ENCODE results near the gene ZBTB1. TPM values are rescaled to one million over a fixed set of nuclear protein-coding genes. Genes with fewer than 3 reads are reported as not detected.

The ZBTB1 gene
- total and polyA plus RNA-seq, 2 donors (not counting 1 experiment from before 2014, with no cell fraction given), result 52.8 to 108 TPM

DNA sequence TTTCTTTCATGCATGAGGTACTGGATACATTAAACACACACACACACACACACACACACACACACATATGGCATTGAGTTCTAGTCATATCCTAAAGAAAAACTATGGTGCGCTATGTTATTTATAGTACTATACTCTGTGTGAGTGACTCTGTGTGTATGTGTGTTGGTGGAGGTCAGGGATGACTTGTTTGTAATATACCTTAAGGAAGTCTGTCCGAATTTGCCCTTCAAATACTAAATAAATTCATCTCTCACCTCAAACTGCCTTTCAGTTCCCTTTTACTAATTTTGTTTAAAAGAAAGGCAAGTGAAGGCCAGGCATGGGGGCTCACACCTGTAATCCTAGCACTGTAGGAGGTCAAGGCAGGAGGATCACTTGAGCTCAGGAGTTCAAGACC is 41.4 kb upstream of the ZBTB1 start:
- no peaks in the 10 kb centered on the region for H4K20me1 ChIP-seq (ENCODE audit: control insufficient read depth, insufficient read depth, low read length, poor library complexity, severe bottlenecking)
- no peak overlapping the region for H3K27ac ChIP-seq (ENCODE audit: low read length in 2 of 2)
- POLR2A ChIA-PET, result interaction anchor here (0.6 to 1.9 kb wide), 4 partner anchors 9 to 380 kb away, joined by 4 to 7 read pairs (median 6); no protein-coding TSS in a partner anchor
- ATAC-seq (ENCODE audit: low read depth) (peak; percentile 25), DNase-seq (peak; percentile 51)
- no CpG with 5 or more reads among the region's 2 CpGs for WGBS (ENCODE audit: insufficient coverage)
- peaks cover 68% of the 10 kb centered on the region for H3K4me1 Mint-ChIP-seq
- no peaks in the 10 kb centered on the region for H3K9me3 Mint-ChIP-seq (ENCODE audit: insufficient read depth)
- peak overlapping the region; percentile 26 for H3K4me2 ChIP-seq (replicated peaks; ENCODE audit: low read depth, low read length, poor library complexity, severe bottlenecking)
- H3K79me2 ChIP-seq (ENCODE audit: control insufficient read depth, insufficient read depth, low read length), result no peaks in the 10 kb centered on the region
- peaks cover 0 to 7% of the 10 kb centered on the region in 2 experiments for H3K36me3 ChIP-seq (replicated peaks in 1 of 2; ENCODE audit: control extremely low read depth in 1 of 2, control insufficient read depth in 1 of 2, extremely low read depth in 1 of 2, insufficient read depth in 2 of 2, low read length in 1 of 2)
- CTCF ChIA-PET, result interaction anchor here (2.0 to 4.1 kb wide), 3 partner anchors 16 to 48 kb away, joined by 8 to 38 read pairs (median 17); no protein-coding TSS in a partner anchor
- no peak overlapping the region for H2AFZ ChIP-seq (ENCODE audit: insufficient read depth, low read depth, low read length, poor library complexity, severe bottlenecking)
- no peak overlapping the region for H3K4me3 ChIP-seq (ENCODE audit: control extremely low read depth in 1 of 5, extremely low read depth in 1 of 5, insufficient read depth in 1 of 5, low read depth in 2 of 5, low read length in 4 of 5)
- TF ChIP-seq EZH2 (IDR thresholded peaks at IDR 0.05; ENCODE audit: borderline replicate concordance, insufficient read depth, low read depth, low read length, poor library complexity, severe bottlenecking), result no peak
- TF ChIP-seq, protein P1, sequence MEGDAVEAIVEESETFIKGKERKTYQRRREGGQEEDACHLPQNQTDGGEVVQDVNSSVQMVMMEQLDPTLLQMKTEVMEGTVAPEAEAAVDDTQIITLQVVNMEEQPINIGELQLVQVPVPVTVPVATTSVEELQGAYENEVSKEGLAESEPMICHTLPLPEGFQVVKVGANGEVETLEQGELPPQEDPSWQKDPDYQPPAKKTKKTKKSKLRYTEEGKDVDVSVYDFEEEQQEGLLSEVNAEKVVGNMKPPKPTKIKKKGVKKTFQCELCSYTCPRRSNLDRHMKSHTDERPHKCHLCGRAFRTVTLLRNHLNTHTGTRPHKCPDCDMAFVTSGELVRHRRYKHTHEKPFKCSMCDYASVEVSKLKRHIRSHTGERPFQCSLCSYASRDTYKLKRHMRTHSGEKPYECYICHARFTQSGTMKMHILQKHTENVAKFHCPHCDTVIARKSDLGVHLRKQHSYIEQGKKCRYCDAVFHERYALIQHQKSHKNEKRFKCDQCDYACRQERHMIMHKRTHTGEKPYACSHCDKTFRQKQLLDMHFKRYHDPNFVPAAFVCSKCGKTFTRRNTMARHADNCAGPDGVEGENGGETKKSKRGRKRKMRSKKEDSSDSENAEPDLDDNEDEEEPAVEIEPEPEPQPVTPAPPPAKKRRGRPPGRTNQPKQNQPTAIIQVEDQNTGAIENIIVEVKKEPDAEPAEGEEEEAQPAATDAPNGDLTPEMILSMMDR (IDR thresholded peaks at IDR 0.05), result no peak
- no peaks in the 10 kb centered on the region for H3K27me3 ChIP-seq (replicated peaks in 1 of 4; ENCODE audit: control extremely low read depth in 1 of 4, control insufficient read depth in 3 of 4, insufficient read depth in 4 of 4, low read length in 3 of 4)
- H3K9me3 ChIP-seq (ENCODE audit: control extremely low read depth in 1 of 3, control insufficient read depth in 2 of 3, insufficient read depth in 1 of 3, low read length in 2 of 3), result no peaks in the 10 kb centered on the region
- intact Hi-C loops (cut with micrococcal nuclease), result no loop called here
- H3K9ac ChIP-seq (ENCODE audit: low read length), result no peak overlapping the region
- peak overlapping the region; percentile 42 for H3K4me3 Mint-ChIP-seq
- H3K27ac Mint-ChIP-seq, result no peak overlapping the region
- peaks cover 36 to 38% of the 10 kb centered on the region in 2 donors for H3K4me1 ChIP-seq (ENCODE audit: control insufficient read depth in 2 of 2, insufficient read depth in 2 of 2, low read length in 2 of 2)
- no peaks in the 10 kb centered on the region for H3K27me3 Mint-ChIP-seq

DNA sequence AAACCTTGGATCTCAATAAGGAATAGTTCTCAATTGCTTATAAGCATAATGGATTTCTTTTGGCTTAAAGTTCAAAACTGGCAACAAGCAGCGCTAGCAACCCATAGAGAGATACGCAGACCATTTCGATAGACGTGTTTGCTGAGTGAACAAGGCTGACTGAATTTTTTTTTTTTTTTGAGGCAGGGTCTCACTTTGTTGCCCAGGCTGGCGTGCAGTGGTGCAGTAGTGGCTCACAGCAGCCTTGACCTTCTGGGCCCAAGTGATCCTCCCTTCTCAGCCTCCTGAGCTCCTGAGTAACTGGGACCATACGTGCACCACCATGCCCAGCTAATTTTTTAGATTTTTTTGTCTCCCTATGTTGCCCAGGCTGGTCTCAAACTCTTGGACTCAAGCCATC is 40.7 kb upstream of the ZBTB1 start:
- H3K36me3 ChIP-seq (replicated peaks in 1 of 2; ENCODE audit: control extremely low read depth in 1 of 2, control insufficient read depth in 1 of 2, extremely low read depth in 1 of 2, insufficient read depth in 2 of 2, low read length in 1 of 2), result peaks cover 0 to 7% of the 10 kb centered on the region in 2 experiments
- H3K9ac ChIP-seq (ENCODE audit: low read length), result no peak overlapping the region
- ATAC-seq (ENCODE audit: low read depth), result no peak
- no peak overlapping the region for H3K27ac ChIP-seq (ENCODE audit: low read length in 2 of 2)
- 100% methylated on average over 6 of the region's 6 CpGs for WGBS (ENCODE audit: insufficient coverage)
- Mint-ChIP-seq H3K4me3 (peak overlapping the region; percentile 86), H3K27me3 (no peaks in the 10 kb centered on the region), H3K27ac (peak overlapping the region; percentile 26), H3K4me1 (peaks cover 68% of the 10 kb centered on the region), H3K9me3 (ENCODE audit: insufficient read depth) (no peaks in the 10 kb centered on the region)
- no peaks in the 10 kb centered on the region for H3K27me3 ChIP-seq (replicated peaks in 1 of 4; ENCODE audit: control extremely low read depth in 1 of 4, control insufficient read depth in 3 of 4, insufficient read depth in 4 of 4, low read length in 3 of 4)
- H4K20me1 ChIP-seq (ENCODE audit: control insufficient read depth, insufficient read depth, low read length, poor library complexity, severe bottlenecking), result no peaks in the 10 kb centered on the region
- H3K79me2 ChIP-seq (ENCODE audit: control insufficient read depth, insufficient read depth, low read length), result no peaks in the 10 kb centered on the region
- H3K4me3 ChIP-seq (ENCODE audit: control extremely low read depth in 1 of 5, extremely low read depth in 1 of 5, insufficient read depth in 1 of 5, low read depth in 2 of 5, low read length in 4 of 5), result no peak overlapping the region
- CTCF ChIA-PET, result interaction anchor here (0.8 to 4.1 kb wide), 6 partner anchors 15 to 160 kb away, joined by 3 to 38 read pairs (median 4); no protein-coding TSS in a partner anchor
- peaks cover 36 to 38% of the 10 kb centered on the region in 2 donors for H3K4me1 ChIP-seq (ENCODE audit: control insufficient read depth in 2 of 2, insufficient read depth in 2 of 2, low read length in 2 of 2)
- intact Hi-C loops (cut with micrococcal nuclease), result loop anchor here (2.0 kb wide), 1 partner anchor 19 kb away; no protein-coding TSS in a partner anchor
- H3K9me3 ChIP-seq (ENCODE audit: control extremely low read depth in 1 of 3, control insufficient read depth in 2 of 3, insufficient read depth in 1 of 3, low read length in 2 of 3), result no peaks in the 10 kb centered on the region
- no peak overlapping the region for H2AFZ ChIP-seq (ENCODE audit: insufficient read depth, low read depth, low read length, poor library complexity, severe bottlenecking)
- no peak for DNase-seq
- peak overlapping the region; percentile 26 for H3K4me2 ChIP-seq (replicated peaks; ENCODE audit: low read depth, low read length, poor library complexity, severe bottlenecking)
- POLR2A ChIA-PET, result interaction anchor here (0.7 to 1.9 kb wide), 2 partner anchors 76 to 380 kb away, joined by 5 to 7 read pairs; no protein-coding TSS in a partner anchor
- TF ChIP-seq, protein P1 (IDR thresholded peaks at IDR 0.05), result no peak
- TF ChIP-seq EZH2 (IDR thresholded peaks at IDR 0.05; ENCODE audit: borderline replicate concordance, insufficient read depth, low read depth, low read length, poor library complexity, severe bottlenecking), result no peak

All from B cell (primary cell).